ENCODE data around the gene BARX1. TPM values are rescaled to one million over a fixed set of nuclear protein-coding genes. Genes with fewer than 3 reads are reported as not detected.

The BARX1 gene
- total RNA-seq, 5 donors from 2014 or later (not counting 1 experiment from before 2014, with no cell fraction given): not detected

DNA sequence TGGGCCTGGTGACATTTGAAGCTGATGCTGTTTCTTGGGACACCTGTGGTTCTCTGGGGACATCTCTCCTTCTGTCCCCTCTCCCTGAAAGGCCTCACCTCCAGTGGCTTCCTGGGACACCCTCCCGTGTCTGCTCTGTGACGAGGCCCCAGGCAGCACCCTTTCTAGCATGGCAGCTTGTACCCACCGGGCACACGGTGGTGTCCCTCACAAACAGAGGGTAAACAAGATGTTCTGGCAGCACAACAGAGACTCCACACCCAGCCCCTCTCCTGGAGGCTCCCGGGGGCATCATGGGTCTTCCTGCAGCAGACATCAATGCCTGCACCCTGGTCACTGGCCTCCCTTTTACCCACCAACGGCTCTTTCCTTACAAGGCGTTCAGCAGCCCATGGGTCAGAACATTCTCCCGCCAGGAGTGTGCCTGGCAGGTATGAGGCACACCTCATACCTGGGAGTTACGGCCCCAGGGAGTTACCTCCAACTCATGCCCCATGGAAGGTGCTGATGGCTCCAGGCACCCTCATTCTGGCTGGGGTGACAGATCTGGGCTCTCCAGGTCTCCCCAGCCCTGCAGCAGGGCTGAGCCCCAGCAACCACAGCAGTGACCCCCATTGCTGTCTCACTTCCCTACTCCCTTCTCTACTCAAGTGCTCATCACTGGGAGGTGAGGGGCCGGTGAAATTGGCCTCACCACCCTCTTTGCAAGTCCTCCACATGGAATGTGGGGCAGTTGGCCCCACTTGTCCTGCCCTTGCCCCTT, 51.1 kb downstream of the BARX1 start:
- Histone ChIP-seq H3K4me3 (ENCODE audit: control insufficient read depth in 1 of 2, extremely low read depth in 1 of 2, low read length in 1 of 2) (no peak overlapping the region), H3K27ac (ENCODE audit: low read length) (no peak overlapping the region), H3K27me3 (replicated peaks in 1 of 2; ENCODE audit: control insufficient read depth in 2 of 2, extremely low read depth in 1 of 2, insufficient read depth in 2 of 2, low read length in 1 of 2) (peaks cover 0 to 34% of the 10 kb centered on the region in 2 experiments), H3K36me3 (ENCODE audit: control insufficient read depth in 2 of 2, extremely low read depth in 1 of 2, insufficient read depth in 1 of 2, low read length in 1 of 2) (no peaks in the 10 kb centered on the region), H3K4me1 (ENCODE audit: control insufficient read depth in 1 of 2, extremely low read depth in 1 of 2, insufficient read depth in 2 of 2, low read length in 2 of 2) (peaks cover 0 to 8% of the 10 kb centered on the region in 2 experiments), H3K9me3 (no peaks in the 10 kb centered on the region)
- WGBS (ENCODE audit: insufficient coverage): 74% methylated on average over 10 of the region's 10 CpGs
- ChIA-PET POLR2A (no interaction called here), CTCF (no interaction called here)
- Mint-ChIP-seq H3K9me3 (no peaks in the 10 kb centered on the region), H3K4me1 (peaks cover 2 to 11% (median 10%) of the 10 kb centered on the region in 3 donors), H3K27ac (no peak overlapping the region), H3K27me3 (peaks cover 3 to 11% of the 10 kb centered on the region in 2 donors), H3K4me3 (no peak overlapping the region), H3K36me3 (no peaks in the 10 kb centered on the region)
- ATAC-seq (replicated peaks in 1 of 4): no peak
- peak in 1 of 35 experiments; percentile 4 for DNase-seq

DNA sequence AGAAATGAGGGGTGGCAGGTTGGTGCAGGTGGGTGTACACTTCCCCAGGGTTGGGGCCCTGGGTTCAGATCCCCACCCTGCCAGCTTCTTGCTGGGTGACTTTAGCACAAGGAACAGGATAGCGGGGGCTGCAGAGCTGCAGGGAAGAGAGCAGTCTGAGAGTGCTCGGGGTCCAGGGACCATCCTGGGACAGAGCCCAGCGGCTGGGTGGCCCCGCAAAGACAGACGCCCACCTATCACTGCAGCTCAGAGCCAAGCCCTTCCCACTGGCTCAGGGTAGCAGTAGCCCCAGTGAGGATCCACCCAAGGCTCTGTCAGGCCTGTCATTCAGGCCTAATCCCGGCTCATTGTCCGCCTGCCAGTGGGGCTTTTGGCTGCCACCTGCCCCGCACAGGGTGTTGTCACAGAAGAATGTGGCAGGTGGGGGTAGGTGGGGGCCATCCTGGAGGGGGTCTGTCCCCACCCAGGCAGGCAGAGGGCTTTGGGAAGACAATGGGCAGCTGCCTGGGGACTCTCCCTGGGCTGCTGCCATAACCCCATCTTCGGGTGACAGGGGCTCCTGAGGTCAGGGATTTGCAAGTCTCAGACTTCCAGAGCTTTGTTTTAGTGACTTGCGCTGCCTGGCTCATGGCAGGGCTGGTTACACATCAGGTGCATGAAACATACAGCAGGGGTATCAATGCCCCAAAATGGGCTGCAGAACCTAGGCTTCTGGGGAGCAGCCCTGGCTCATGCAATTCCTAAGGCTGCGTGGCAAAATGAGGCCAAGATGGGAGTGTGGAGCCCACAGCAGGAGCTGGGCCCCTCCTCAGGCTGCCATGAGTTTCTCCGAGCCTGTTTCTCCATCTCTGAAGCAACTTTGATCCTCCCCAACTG, 52.1 kb downstream of the BARX1 start:
- DNase-seq (peak in 1 of 35 experiments; percentile 11), ATAC-seq (replicated peaks in 1 of 4) (no peak)
- Mint-ChIP-seq H3K4me3 (no peak overlapping the region), H3K36me3 (no peaks in the 10 kb centered on the region), H3K27me3 (peaks cover 0 to 5% of the 10 kb centered on the region in 2 donors), H3K9me3 (no peaks in the 10 kb centered on the region), H3K4me1 (peaks cover 9 to 15% (median 14%) of the 10 kb centered on the region in 3 donors), H3K27ac (no peak overlapping the region)
- H3K36me3 ChIP-seq (ENCODE audit: control insufficient read depth in 2 of 2, extremely low read depth in 1 of 2, insufficient read depth in 1 of 2, low read length in 1 of 2): no peaks in the 10 kb centered on the region
- H3K9me3 ChIP-seq: no peaks in the 10 kb centered on the region
- peaks cover 3 to 13% of the 10 kb centered on the region in 2 experiments for H3K4me1 ChIP-seq (ENCODE audit: control insufficient read depth in 1 of 2, extremely low read depth in 1 of 2, insufficient read depth in 2 of 2, low read length in 2 of 2)
- CTCF ChIA-PET: no interaction called here
- H3K27ac ChIP-seq (ENCODE audit: low read length): no peak overlapping the region
- H3K4me3 ChIP-seq (ENCODE audit: control insufficient read depth in 1 of 2, extremely low read depth in 1 of 2, low read length in 1 of 2): no peak overlapping the region
- 74% methylated on average over 9 of the region's 12 CpGs for WGBS (ENCODE audit: insufficient coverage)
- POLR2A ChIA-PET: no interaction called here
- peaks cover 0 to 24% of the 10 kb centered on the region in 2 experiments for H3K27me3 ChIP-seq (replicated peaks in 1 of 2; ENCODE audit: control insufficient read depth in 2 of 2, extremely low read depth in 1 of 2, insufficient read depth in 2 of 2, low read length in 1 of 2)

DNA sequence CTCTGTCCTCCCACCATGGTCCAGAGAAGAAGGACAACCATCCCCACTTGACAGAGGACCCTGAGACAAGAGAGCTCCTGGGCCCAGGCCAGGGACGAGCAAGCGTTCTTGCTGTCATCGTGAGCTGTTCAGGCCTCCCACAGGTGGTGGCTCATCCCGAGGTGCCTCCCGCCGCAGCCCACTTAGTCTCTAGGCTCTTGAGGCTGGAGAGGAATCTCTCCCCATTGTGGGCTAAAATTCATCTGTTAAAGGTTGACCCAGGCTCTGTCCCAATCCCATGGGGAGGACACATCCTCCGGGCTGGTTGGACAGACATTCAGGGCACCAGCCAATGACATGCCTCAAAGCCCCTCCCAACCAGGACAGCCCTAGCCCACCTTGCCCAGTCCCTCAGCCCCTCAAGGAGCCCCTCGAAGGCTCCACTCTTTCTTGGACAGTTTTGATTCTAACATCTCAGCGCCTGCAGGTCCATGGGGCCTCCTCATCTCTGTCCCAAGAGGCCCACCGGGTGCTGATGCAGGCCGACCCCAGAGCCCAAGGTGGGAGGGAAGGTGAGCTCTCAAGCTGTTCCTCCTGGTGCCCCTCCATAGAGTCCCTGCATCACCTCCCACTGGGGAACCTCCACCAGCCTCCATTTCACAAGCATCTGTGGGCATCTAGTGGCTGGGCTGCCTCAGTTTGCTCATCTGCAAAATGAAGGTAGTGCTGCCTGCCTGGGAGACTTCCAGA, 52.9 kb downstream of the BARX1 start:
- Histone ChIP-seq H3K27me3 (replicated peaks in 1 of 2; ENCODE audit: control insufficient read depth in 2 of 2, extremely low read depth in 1 of 2, insufficient read depth in 2 of 2, low read length in 1 of 2) (peaks cover 0 to 17% of the 10 kb centered on the region in 2 experiments), H3K4me3 (ENCODE audit: control insufficient read depth in 1 of 2, extremely low read depth in 1 of 2, low read length in 1 of 2) (no peak overlapping the region), H3K36me3 (ENCODE audit: control insufficient read depth in 2 of 2, extremely low read depth in 1 of 2, insufficient read depth in 1 of 2, low read length in 1 of 2) (no peaks in the 10 kb centered on the region), H3K9me3 (no peaks in the 10 kb centered on the region), H3K4me1 (ENCODE audit: control insufficient read depth in 1 of 2, extremely low read depth in 1 of 2, insufficient read depth in 2 of 2, low read length in 2 of 2) (peaks cover 6 to 21% of the 10 kb centered on the region in 2 experiments), H3K27ac (ENCODE audit: low read length) (no peak overlapping the region)
- H3K27ac Mint-ChIP-seq: no peak overlapping the region
- WGBS (ENCODE audit: insufficient coverage): 78% methylated on average over 7 of the region's 11 CpGs
- ChIA-PET CTCF (no interaction called here), POLR2A (no interaction called here)
- no peak overlapping the region for H3K4me3 Mint-ChIP-seq
- peaks cover 17 to 23% (median 22%) of the 10 kb centered on the region in 3 donors for H3K4me1 Mint-ChIP-seq
- H3K9me3 Mint-ChIP-seq: no peaks in the 10 kb centered on the region
- H3K27me3 Mint-ChIP-seq: peaks cover 0 to 5% of the 10 kb centered on the region in 2 donors
- DNase-seq (peak in 2 of 35 experiments; percentile 11 to 14), ATAC-seq (replicated peaks in 1 of 4) (no peak)
- no peaks in the 10 kb centered on the region for H3K36me3 Mint-ChIP-seq

Other genes starting within 250 kb of the BARX1 start
- 1 to 10 TPM; 4.5 to 7.5 (median 5.8) TPM for gene PTPDC1, start 129.1 kb upstream of the BARX1 start, total RNA-seq

All from T-cell (primary cell).